Smooth muscle cell (in vitro differentiated cells): ENCODE data around the gene ARL6IP4. TPM values are rescaled to one million over a fixed set of nuclear protein-coding genes. Genes with fewer than 3 reads are reported as not detected.

Source experiments
- DNase-seq: peaks from one replicate; lab custom pipeline; 2025; ENCODE audit not compliant: unreplicated experiment; lab: John Stamatoyannopoulos, UW
- H2AFZ ChIP-seq: fragments of 200-600 bp; sonication (generic); 2 replicates; pipeline ENCODE4 v1.6.0; 2016; ENCODE audit warnings: antibody characterized with exemption, low read depth, mild to moderate bottlenecking
- H3F3A ChIP-seq: fragments of 200-600 bp; sonication (generic); 2 replicates; pipeline ENCODE4 v1.6.0; 2017; ENCODE audit warnings: antibody characterized with exemption, low read depth
- H3K27ac ChIP-seq: fragments of 200-600 bp; sonication (generic); 2 replicates; pipeline ENCODE4 v1.5.1; 2016; ENCODE audit warnings: low read depth, mild to moderate bottlenecking
- H3K27me3 ChIP-seq: fragments of 200-600 bp; sonication (generic); 2 replicates; pipeline ENCODE4 v1.6.1; 2016; ENCODE audit warnings: low read depth, mild to moderate bottlenecking
- H3K36me3 ChIP-seq: fragments of 200-600 bp; sonication (generic); 2 replicates; pipeline ENCODE4 v1.5.1; 2016; ENCODE audit warnings: low read depth
- H3K4me1 ChIP-seq: fragments of 200-600 bp; sonication (generic); 2 replicates; pipeline ENCODE4 v1.5.1; 2016; ENCODE audit warnings: low read depth
- H3K4me2 ChIP-seq: fragments of 200-600 bp; sonication (generic); 2 replicates; pipeline ENCODE4 v1.6.0; 2016; ENCODE audit warnings: mild to moderate bottlenecking
- H3K4me3 ChIP-seq: fragments of 200-600 bp; sonication (generic); 2 replicates; pipeline ENCODE4 v1.5.1; 2016; ENCODE audit warnings: mild to moderate bottlenecking
- H3K79me2 ChIP-seq: fragments of 200-600 bp; sonication (generic); 2 replicates; pipeline ENCODE4 v1.6.0; 2016; ENCODE audit warnings: low read depth, mild to moderate bottlenecking
- H3K9ac ChIP-seq: fragments of 200-600 bp; sonication (generic); 2 replicates; pipeline ENCODE4 v1.6.0; 2016; ENCODE audit warnings: low read depth
- H3K9me3 ChIP-seq: fragments of 200-600 bp; sonication (generic); replicated peaks from 2 replicates; pipeline ENCODE4 v1.5.1; 2016; ENCODE audit warnings: low read depth
- H4K20me1 ChIP-seq: fragments of 200-600 bp; sonication (generic); 2 replicates; pipeline ENCODE4 v1.6.0; 2016; ENCODE audit warnings: low read depth
- CTCF ChIP-seq: fragments of 200-600 bp; sonication (generic); IDR thresholded peaks from 2 replicates; pipeline ENCODE4 v1.5.1; 2017; ENCODE audit warnings: borderline replicate concordance, mild to moderate bottlenecking, antibody characterized with exemption; ENCODE audit not compliant: insufficient read depth, poor library complexity, severe bottlenecking
- WGBS: methylation state at CpG from one replicate; pipeline ENCODE4 v1.1.7; 2016; ENCODE audit warnings: low lambda C conversion rate; 5-methylcytosine and 5-hydroxymethylcytosine counted together
- polyA plus RNA-seq: library from polyadenylated mRNA; unstranded; fragments of >200 nt; fragmentation: Nextera tagmentation; extraction: Ambion mirVana; gene quantifications from 2 replicates; pipeline ENCODE4 v1.2.1, GENCODE V29; 2016
- total RNA-seq: library from RNA; depleted of rRNA; stranded (reverse); fragments of >200 nt; gene quantifications from 2 replicates; pipeline ENCODE4 v1.2.3, GENCODE V29; 2014

The ARL6IP4 gene
- total and polyA plus RNA-seq, 2 experiments from 2014 or later = 89.3 to 290 TPM

DNA sequence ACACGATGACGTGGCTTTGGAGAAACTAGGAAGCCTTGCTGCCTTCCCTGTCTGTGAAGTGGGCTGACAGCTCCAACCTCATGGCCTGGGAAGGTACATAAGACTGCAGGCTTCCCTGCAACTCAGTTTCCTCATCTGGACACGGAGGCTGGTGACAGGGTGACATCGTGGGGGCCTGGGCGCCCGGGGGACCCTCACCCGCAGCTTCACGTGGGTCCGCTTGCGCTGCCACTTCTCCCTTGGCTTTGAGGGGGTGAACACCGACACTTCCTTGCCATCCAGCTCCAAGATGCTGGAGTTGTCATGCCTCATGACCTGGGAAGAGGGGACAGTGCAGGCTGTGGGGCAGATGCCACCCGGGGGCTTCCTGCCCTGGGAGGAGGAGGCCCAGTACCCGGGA lies 7.6 kb downstream of the ARL6IP4 start:
- no peak overlapping the region for H3K27ac ChIP-seq
- TF ChIP-seq CTCF = no peak
- H3K9me3 ChIP-seq = no peaks in the 10 kb centered on the region
- H3K36me3 ChIP-seq = no peaks in the 10 kb centered on the region
- H2AFZ ChIP-seq = no peak overlapping the region
- 98% methylated on average over 13 of the region's 13 CpGs for WGBS
- H3K27me3 ChIP-seq = no peaks in the 10 kb centered on the region
- no peak overlapping the region for H3K9ac ChIP-seq
- H3K4me2 ChIP-seq = no peak overlapping the region
- H3K79me2 ChIP-seq = no peaks in the 10 kb centered on the region
- H3F3A ChIP-seq = no peaks in the 10 kb centered on the region
- DNase-seq = no peak
- no peaks in the 10 kb centered on the region for H4K20me1 ChIP-seq
- H3K4me1 ChIP-seq = no peaks in the 10 kb centered on the region
- no peak overlapping the region for H3K4me3 ChIP-seq

GRCh38 chr12:122988612-122989212 lies 8.2 kb downstream of the ARL6IP4 start:
- Histone ChIP-seq H3K36me3 (no peaks in the 10 kb centered on the region), H3F3A (no peaks in the 10 kb centered on the region), H3K9me3 (no peaks in the 10 kb centered on the region), H3K4me3 (no peak overlapping the region), H3K27me3 (no peaks in the 10 kb centered on the region), H3K27ac (no peak overlapping the region), H3K4me2 (no peak overlapping the region), H3K9ac (no peak overlapping the region), H4K20me1 (no peaks in the 10 kb centered on the region), H3K79me2 (no peaks in the 10 kb centered on the region), H2AFZ (no peak overlapping the region), H3K4me1 (no peaks in the 10 kb centered on the region)
- DNase-seq = no peak
- no peak for TF ChIP-seq CTCF
- 96% methylated on average over 21 of the region's 21 CpGs for WGBS

- no peak for TF ChIP-seq CTCF
- Histone ChIP-seq H3K36me3 (no peaks in the 10 kb centered on the region), H2AFZ (no peak overlapping the region), H3K9ac (no peak overlapping the region), H3K9me3 (no peaks in the 10 kb centered on the region), H3K4me1 (no peaks in the 10 kb centered on the region), H3K27ac (no peak overlapping the region), H3K4me2 (no peak overlapping the region), H3K27me3 (no peaks in the 10 kb centered on the region), H3K79me2 (no peaks in the 10 kb centered on the region), H4K20me1 (no peaks in the 10 kb centered on the region), H3K4me3 (no peak overlapping the region), H3F3A (no peaks in the 10 kb centered on the region)
- WGBS = 91% methylated on average over 9 of the region's 10 CpGs
- DNase-seq = no peak
Observed at GRCh38 chr12:122989225-122989839, 8.9 kb downstream of the ARL6IP4 start.
